HG02763 (cell line): ENCODE results near the gene SLC43A3.
"Not testable (repeated sequence)": the region's sequence is repeated elsewhere in the genome, so short reads cannot be mapped to it uniquely, and the experiment has no call there.

ENCODE experiments used
- ATAC-seq: cut with Tn5 transposase; IDR thresholded peaks from one replicate; pipeline ENCODE4 v1.9.1; 2021; ENCODE audit warnings: mild to moderate bottlenecking, moderate library complexity; ENCODE audit not compliant: unreplicated experiment

The SLC43A3 gene

GRCh38 chr11:57407941-57408475 is 18.9 kb downstream of the SLC43A3 start:
- no peak for ATAC-seq

DNA sequence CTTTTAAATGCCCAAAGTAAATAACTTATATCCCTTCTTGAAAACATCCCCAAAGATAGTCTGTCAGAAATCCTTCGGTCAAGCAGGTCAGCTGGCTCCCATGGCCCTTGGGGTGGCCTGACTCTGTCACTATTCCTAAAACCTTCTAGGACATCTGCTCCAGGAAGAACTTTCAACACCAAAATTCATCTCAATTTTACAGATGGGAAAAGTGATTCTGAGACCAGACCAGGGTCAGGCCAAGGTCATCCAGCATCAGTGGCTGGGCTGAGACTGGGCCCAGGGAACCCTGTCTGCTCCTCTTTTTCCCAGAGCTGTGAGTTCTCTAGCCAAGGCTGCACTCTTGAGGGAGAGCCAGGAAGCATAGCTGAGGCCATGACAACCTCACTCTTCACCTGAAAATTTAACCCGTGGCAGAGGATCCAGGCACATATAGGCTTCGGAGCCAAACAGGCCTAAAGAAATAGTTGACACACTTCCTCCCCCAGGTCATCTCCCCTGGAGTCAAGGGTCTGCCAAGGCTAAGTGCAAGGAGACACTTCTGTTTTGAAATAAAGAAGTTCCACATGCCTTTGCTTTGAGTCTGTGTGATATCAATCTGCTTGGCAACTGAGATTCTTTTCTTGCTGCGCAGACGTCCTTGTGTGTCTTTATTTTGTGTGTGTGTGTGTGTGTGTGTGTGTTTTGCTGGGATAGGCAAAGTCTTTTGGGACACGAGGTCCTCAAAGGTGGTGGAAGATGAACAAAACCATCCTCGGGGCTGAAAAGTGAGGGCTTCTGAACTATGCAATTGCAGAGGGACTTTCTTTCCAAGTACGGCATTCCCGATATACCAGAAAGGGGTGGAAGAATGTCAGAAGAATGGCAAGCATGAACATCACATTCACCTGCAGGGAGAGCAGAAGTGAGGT is 19.7 kb downstream of the SLC43A3 start:
- ATAC-seq = no peak

- ATAC-seq = peak; percentile 71
Measured at GRCh38 chr11:57406337-57406904, 20.5 kb downstream of the SLC43A3 start.

DNA sequence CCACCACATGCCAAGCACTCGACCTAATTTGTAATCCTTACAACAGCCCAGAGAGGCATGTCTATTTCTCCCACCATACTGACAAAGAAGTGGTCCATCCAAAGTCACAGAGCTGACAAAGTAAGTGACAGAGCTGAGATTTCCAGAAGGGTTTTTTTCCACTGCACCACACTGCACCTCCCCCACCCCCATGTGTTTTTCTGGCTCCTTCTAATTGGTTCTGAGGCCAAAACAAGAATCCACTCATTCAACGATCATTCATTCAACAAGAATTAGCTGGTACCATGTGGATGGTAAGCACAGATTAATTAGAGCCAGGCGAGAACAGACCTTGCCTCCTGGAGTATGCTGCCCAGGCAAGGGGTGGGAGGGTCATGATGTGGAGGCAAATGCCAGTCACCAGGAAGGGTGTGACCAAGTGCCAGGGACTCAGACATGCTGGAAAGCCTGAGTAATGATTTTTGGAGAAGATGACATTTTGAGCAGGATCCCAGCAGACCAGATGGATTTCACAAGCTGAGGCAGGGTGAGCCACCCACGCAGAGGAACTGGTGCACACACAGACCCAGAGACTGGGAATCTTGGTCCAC is 21.6 kb downstream of the SLC43A3 start:
- no peak for ATAC-seq

DNA sequence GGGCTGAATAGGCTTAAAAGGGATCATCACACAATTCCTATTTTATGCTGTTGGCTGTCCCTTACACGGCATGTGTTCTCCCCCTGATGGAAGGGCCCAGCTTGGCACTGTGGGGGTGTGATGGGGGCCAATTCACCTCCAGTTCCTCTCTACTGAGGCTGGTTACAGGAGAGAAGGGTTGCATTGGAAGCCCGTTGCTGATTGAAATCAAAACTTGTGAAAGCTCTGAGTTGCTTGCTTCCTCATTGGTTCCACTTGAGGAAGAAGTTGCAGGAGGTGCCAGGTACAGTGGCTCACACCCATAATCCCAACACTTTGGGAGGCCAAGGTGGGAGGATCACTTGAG is 23.1 kb downstream of the SLC43A3 start:
- no peak for ATAC-seq

DNA sequence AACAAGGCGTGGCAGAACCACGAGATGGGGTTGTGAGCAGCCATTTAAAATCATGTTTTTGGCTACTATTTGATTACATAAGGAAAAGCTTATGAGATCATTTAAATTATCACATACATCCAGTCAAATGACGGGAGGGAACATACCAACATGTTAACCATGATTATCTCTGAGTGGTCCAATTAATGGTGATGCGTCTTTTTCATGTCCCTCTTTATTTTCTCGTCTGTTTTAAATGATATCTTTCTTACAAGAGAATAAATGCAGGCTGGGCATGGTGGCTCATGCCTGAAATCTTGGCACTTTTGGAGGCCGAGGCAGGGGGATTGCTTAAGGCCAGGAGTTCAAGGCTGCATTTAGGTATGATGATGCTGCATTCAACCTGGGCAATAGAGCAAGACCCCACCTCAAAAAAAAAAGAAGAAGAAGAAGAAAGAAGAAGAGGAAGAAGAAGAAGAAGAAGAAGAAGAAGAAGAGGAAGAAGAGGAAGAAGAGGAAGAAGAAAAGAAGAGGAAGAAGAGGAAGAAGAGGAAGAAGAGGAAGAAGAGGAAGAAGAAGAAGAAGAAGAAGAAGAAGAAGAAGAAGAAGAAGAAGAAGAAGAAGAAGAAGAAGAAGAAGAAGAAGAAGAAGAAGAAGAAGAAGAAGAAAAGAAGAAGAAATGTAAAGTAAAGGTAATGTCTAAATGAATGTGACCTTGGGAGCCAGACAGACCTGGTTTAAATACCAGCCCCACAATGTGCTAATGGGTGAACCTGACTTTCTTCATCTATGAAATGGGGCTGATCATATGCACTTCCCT is 23.7 kb downstream of the SLC43A3 start:
- not testable (repeated sequence) for ATAC-seq

- ATAC-seq = no peak
Measured at GRCh38 chr11:57402188-57403002, 24.5 kb downstream of the SLC43A3 start.

- ATAC-seq = no peak
Measured at GRCh38 chr11:57399972-57400578, 26.8 kb downstream of the SLC43A3 start.

DNA sequence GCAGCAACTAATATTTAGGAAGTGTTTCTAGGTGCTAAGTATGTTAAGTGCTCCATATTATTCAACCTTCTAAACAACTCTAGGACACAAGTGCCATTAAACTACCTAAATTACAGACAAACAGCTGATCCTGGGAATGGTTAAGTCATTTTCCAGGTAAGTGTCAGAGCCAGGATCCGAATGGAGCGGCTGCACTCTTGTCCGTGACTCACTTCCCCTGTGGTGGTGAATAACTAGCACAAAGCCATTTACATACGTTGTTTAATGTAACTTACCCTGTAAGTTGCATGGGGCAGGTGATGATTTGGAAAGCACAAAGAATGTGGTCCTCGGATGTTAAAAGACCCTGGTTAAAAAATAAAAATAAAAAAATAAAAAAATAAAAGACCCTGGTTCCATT is 27.7 kb downstream of the SLC43A3 start:
- ATAC-seq = no peak

DNA sequence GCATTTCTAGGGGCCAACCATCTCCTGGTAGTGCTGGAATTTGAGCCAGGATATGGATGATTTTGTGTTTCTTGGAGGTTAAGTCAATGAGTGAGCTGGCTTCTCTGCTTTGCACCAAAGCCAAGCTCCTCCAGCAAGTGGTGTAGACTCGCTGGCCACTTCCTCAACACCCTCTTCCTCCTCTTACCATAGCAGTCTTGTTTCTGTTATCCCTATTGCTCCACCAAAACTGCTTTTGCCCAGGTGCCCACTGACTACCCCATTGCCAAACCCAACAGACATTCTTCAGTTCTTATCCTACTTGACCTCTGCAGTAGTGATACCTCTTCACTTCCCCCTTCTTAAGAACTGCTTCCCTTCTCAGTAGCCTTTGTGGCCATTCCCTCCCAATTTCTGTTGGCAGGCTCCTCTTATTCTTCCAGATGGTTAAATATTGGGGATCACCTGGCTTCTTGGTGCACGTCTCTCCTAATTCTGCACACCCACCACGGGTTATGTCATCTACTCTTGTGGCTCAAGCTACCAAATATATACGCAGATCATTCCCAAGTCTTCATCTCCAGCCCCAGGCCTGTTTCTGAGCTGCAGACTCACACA is 29.4 kb downstream of the SLC43A3 start:
- ATAC-seq = no peak

DNA sequence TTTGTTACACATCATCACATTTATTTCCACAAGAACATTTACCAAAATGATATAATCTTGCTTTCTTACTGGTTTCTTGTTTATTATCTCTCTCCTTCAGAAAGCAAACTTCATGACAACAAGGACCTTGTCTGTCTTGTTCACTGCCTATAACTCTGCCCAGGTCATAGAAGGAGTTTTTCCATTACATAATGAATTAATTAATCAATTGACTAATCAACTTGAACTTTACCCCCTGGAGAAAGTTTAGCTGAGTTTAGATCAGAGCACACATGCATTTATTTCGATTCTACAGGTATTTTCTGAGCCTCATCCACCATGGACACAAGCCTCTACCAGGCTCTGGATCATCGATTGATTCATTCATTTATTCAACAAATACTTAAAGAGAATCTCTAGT is 30.2 kb downstream of the SLC43A3 start:
- no peak for ATAC-seq

DNA sequence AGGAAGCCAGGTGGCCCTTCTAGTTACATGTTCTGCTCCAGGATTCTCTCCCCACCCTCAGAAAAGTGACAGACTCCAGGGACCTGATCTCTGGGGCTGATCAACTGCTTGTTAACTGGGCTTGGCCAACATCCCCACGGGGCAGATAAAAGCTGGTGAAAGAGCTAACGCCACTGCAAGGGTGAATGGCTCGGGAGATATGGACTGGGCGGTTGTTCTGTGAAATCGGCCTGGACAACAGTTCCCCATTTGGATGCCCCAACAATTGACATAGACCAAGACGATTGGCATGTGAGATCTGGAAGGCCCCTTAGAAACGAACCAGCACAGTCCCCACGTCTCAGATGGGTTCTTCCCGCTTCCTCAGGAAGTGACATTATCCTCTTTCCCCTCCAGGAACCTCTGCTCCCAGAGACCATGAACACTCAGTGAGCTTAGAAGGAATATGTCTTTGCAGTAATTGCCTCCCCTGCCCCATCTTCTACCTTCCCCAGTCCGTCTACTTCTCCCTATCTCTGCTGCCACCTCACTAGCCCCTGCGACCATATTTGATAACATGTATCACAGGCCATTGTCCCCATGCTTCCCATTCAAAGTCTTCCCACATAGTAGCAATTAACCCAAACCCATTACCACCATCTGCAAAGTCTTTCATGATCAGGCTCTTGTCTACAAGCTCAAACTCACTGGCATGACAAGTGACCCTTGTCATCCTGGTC is 30.9 kb downstream of the SLC43A3 start:
- ATAC-seq = no peak

DNA sequence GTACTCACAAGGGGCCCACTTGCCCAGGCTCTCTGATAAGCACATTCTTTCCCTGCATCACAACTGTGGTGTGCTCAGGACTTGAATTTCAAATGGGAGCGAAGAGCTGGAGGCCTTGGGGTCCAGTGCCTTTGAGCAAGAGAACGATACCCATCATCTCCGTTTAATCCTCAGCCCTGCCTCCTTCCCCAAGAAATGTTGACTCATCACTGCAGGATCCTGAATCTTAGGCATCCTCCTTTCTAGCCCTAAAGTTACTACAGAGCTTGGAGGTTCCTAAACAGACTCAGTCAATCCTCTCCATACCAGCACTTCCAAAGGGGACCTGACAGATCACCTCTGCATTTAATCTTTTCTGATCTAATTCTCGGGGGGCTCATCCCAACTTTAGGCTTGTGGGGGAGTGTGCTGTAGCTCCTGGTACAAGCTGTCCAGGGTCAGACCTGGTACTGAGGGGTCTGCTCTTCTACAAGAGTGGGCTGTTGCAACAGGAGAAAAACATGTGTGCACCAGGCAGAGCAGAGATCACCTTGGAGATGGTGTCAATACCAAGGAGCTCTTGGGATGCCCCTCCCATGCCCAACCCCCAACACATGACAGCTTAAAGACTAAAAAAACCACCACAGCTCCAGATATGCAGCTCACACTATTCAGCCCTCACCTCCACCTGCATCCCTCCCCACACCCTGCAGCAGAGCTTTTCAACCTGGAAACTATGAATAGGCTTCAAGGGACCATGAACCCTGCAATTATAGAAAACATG is 32.5 kb downstream of the SLC43A3 start:
- ATAC-seq = no peak

DNA sequence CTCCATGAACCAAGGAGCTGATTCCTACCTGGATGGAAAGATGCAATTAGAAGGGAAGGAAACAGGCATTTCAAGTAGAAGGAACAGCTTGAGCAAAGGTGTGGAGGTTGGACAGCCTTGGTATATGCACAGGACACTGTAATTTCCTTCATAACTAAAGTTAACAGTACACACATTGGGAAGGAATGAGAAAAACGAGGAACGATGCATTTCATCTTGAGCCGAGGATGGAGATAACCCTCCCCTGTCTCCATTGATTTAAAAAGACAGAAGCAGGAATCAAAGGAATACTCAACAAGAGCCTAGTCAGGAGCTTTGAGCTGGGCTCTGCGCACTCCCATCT is 34.2 kb downstream of the SLC43A3 start:
- no peak for ATAC-seq

- no peak for ATAC-seq
Measured at GRCh38 chr11:57392066-57392762, 34.7 kb downstream of the SLC43A3 start.

DNA sequence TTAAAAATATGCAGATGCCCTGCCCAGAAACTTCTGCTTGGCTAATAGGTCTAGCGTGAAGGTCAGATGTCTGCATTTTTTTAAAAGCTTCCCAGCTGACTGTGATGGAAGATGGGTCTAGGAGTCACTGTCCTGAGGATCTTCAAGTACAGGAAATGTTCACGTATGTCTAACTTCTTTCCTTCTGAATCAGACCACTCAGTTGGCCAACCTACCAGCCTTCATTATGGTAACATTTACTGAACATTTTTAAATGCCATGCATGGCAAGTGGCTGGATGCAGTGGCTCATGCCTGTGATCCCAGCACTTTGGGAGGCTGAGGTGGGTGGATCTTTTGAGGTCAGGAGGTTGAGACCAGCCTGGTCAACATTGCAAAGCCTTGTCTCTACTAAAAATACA is 35.4 kb downstream of the SLC43A3 start:
- no peak for ATAC-seq

DNA sequence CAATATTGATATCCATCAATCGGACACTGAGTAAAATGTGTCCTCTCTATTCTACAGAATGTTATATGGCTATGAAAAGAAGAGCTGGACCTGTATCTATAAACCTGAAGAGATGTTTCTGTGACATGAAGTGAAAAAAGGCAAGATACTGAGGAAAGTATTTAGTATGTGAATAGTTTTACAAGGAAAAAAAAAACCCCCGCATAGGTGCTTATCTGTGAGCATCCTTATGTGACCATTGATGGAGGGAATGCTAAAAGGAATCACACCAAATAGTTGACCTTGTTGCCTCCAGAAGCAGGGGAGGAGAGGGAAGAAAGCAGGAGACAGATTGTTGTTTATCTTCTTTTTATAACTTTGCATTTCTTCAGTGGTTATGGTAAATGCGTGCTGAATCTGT is 35.8 kb downstream of the SLC43A3 start:
- ATAC-seq = no peak

GRCh38 chr11:57390535-57390934 is 36.4 kb downstream of the SLC43A3 start, which contains the start of gene PRG2:
PRG2 (minus strand) TSS chr11:57390650; CDS start chr11:57389944, 706 bp downstream.
- ATAC-seq = no peak
